ENCODE data around the gene FCER1G. TPM values are rescaled to one million over a fixed set of nuclear protein-coding genes. Genes with fewer than 3 reads are reported as not detected.

FCER1G gene
- total and polyA plus RNA-seq, 9 of the 15 experiments (the other 6 are each of a cell fraction or from before 2014, with no cell fraction given) = 0.15 to 0.69 (median 0.31) TPM; not detected in 2

DNA sequence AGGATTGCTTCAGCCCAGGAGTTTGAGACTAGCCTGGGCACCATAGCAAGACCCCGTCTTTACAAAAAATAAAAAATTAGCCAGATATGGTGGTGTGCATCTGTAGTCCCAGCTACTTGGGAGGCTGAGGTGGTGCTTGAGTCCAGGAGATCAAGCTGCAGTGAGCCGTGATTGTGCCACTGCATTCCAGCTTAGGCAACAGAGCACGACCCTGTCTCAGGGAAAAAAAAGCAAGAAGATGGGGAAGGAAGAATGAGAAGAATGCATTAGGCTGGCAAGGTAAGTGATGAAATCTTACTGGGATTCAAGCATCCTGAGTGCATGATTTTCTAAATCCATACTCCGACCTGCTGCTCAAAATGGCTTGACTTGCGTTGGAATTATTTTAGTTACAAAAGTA is 50.2 kb downstream of the FCER1G start:
- no peak overlapping the region for H3K4me2 ChIP-seq (ENCODE audit: insufficient read depth, low read length)
- no peaks in the 10 kb centered on the region for H3K79me2 ChIP-seq (ENCODE audit: control insufficient read depth, insufficient read depth, low read length)
- FAIRE-seq (no peak), DNase-seq (ENCODE audit: extremely low read depth in 1 of 4, low spot score in 3 of 4) (no peak), ATAC-seq (no peak)
- 0% methylated on average over 5 of the region's 5 CpGs for WGBS (ENCODE audit: insufficient coverage, low coverage, missing lambda C conversion rate)
- in situ Hi-C loops (cut with MboI) (no loop called here), intact Hi-C loops (cut with micrococcal nuclease) (no loop called here)
- no peaks in the 10 kb centered on the region for H4K20me1 ChIP-seq (replicated peaks; ENCODE audit: control insufficient read depth, insufficient read depth, low read length)
- no peak overlapping the region for H2AFZ ChIP-seq (ENCODE audit: low read depth, low read length)
- POLR2A ChIA-PET = interaction anchor here (0.9 kb wide), 1 partner anchor 13 kb away, joined by 3 read pairs; no protein-coding TSS in a partner anchor
- no peak overlapping the region for H3K9ac ChIP-seq (ENCODE audit: insufficient read depth in 1 of 2, low read depth in 2 of 2, low read length in 2 of 2)
- peaks cover 15 to 39% of the 10 kb centered on the region in 2 experiments; a peak in 4 of 5 replicates for H3K27me3 ChIP-seq (ENCODE audit: control insufficient read depth in 2 of 2, insufficient read depth in 2 of 2, low read length in 2 of 2)
- CTCF ChIA-PET (ENCODE audit: low intra/inter-chr PET ratio) = interaction anchor here (0.6 kb wide), 1 partner anchor 195 kb away, joined by 6 read pairs; no protein-coding TSS in a partner anchor
- no peak overlapping the region for H3K27ac ChIP-seq (ENCODE audit: extremely low read depth, low read depth, low read length)
- no peaks in the 10 kb centered on the region for H3K36me3 ChIP-seq (ENCODE audit: control insufficient read depth, insufficient read depth, low read length)
- no peak overlapping the region for H3K4me3 ChIP-seq
- H3K9me3 ChIP-seq (replicated peaks; ENCODE audit: control insufficient read depth, insufficient read depth, low read depth, low read length) = no peaks in the 10 kb centered on the region
- H3K9me1 ChIP-seq (ENCODE audit: control insufficient read depth, insufficient read depth, low read length) = no peaks in the 10 kb centered on the region
- no peaks in the 10 kb centered on the region; a peak in 1 of 5 replicates for H3K4me1 ChIP-seq (replicated peaks in 1 of 2; ENCODE audit: control insufficient read depth in 2 of 2, insufficient read depth in 2 of 2, low read length in 2 of 2)
- no TSS peak for BruUV-seq (replicated peaks)
- TF ChIP-seq ZNF584 (CRISPR knock-in tag; IDR thresholded peaks at IDR 0.05; ENCODE audit: low read depth) (no peak), ZNF311 (CRISPR knock-in tag; IDR thresholded peaks at IDR 0.05) (no peak), ZNF253 (CRISPR knock-in tag; conservative IDR thresholded peaks at IDR 0.05) (no peak), CREB1 (IDR thresholded peaks at IDR 0.05) (no peak), CREB1 (CRISPR knock-in tag; IDR thresholded peaks at IDR 0.05) (no peak), ZC3H11A (IDR thresholded peaks at IDR 0.05; ENCODE audit: low read depth, low read length) (no peak), CC2D1A (IDR thresholded peaks at IDR 0.05) (no peak), ZNF212 (CRISPR knock-in tag; IDR thresholded peaks at IDR 0.05) (no peak), ZFX (CRISPR knock-in tag; IDR thresholded peaks at IDR 0.05) (no peak), RBM39 (optimal IDR thresholded peaks at IDR 0.05; ENCODE audit: low read depth, low read length) (no peak), DLX4 (CRISPR knock-in tag; IDR thresholded peaks at IDR 0.05) (no peak), FUS (optimal IDR thresholded peaks at IDR 0.05; ENCODE audit: low read depth, low read length) (no peak), ZNF592 (IDR thresholded peaks at IDR 0.05) (no peak)
- TF ChIP-seq, protein P1, sequence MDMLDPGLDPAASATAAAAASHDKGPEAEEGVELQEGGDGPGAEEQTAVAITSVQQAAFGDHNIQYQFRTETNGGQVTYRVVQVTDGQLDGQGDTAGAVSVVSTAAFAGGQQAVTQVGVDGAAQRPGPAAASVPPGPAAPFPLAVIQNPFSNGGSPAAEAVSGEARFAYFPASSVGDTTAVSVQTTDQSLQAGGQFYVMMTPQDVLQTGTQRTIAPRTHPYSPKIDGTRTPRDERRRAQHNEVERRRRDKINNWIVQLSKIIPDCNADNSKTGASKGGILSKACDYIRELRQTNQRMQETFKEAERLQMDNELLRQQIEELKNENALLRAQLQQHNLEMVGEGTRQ (CRISPR knock-in tag; IDR thresholded peaks at IDR 0.05) = no peak
